Testis (tissue), 3 donors: Measurements from ENCODE around the gene IGSF6. TPM values are rescaled to one million over a fixed set of nuclear protein-coding genes. Genes with fewer than 3 reads are reported as not detected.
A peak's percentile ranks its signal among the peaks of the same experiment; 100 is the strongest.
"Not testable (repeated sequence)": the region's sequence is repeated elsewhere in the genome, so short reads cannot be mapped to it uniquely, and the experiment has no call there.

Experiments used
- DNase-seq: peaks from one replicate; pipeline ENCODE4 v3.0.0-alpha.2; 2019
- H3K27ac ChIP-seq, 2 donors: fragments of 200-600 bp; sonication (generic); one replicate each; pipeline ENCODE4 v1.5.1; 2019
- H3K27me3 ChIP-seq: fragments of 200-600 bp; sonication (generic); one replicate; pipeline ENCODE4 v1.5.1; 2019
- H3K36me3 ChIP-seq: fragments of 200-600 bp; sonication (generic); one replicate; pipeline ENCODE4 v1.5.1; 2017; ENCODE audit warnings: low read depth; ENCODE audit errors: missing control alignments
- H3K4me1 ChIP-seq: fragments of 200-600 bp; sonication (generic); one replicate; pipeline ENCODE4 v1.5.1; 2019
- H3K4me3 ChIP-seq, 2 donors: fragments of 200-600 bp; sonication (generic); one replicate each; pipeline ENCODE4 v1.5.1; 2017 to 2019
- H3K9me3 ChIP-seq: fragments of 200-600 bp; sonication (generic); one replicate; pipeline ENCODE4 v1.5.1; 2017
- POLR2A ChIP-seq: fragments of 450-650 bp; IDR thresholded peaks from one replicate; pipeline ENCODE4 v1.6.1; 2017; ENCODE audit warnings: antibody characterized with exemption, mild to moderate bottlenecking, moderate library complexity
- WGBS, 2 donors: methylation state at CpG; one replicate each; pipeline ENCODE4 v1.1.5; 2018; 5-methylcytosine and 5-hydroxymethylcytosine counted together
- intact Hi-C: fragments of 100-400 bp; cut with DNase I; formaldehyde crosslinking; loops from one replicate; pipeline ENCODE4 v1.15.1; 2023; ENCODE audit warnings: low total_unique reads
- polyA plus RNA-seq: library from polyadenylated mRNA; stranded (reverse); fragments of 350-450 nt; fragmentation: Illumina TruSeq; extraction: RNeasy Lipid Tissue Mini Kit (QIAGEN cat#74804); gene quantifications from one replicate; pipeline ENCODE4 v1.2.3, GENCODE V29; 2014; ENCODE audit warnings: low read depth, low replicate concordance; ENCODE audit not compliant: insufficient read depth
- total RNA-seq, 2 donors: library from RNA; depleted of rRNA; stranded (reverse); fragments of >200 nt; gene quantifications; one replicate each; pipeline ENCODE4 v1.2.3, GENCODE V29; 2016
- TF ChIP-seq, protein P1 (sequence below), 3 experiments: fragments of 450-650 bp in 2 of 3; fragments of 200-600 bp in 1 of 3; sonication (generic) in 1 of 3; IDR thresholded peaks; one replicate each; pipeline ENCODE4 v1.5.1; 2016 to 2019; ENCODE audit warnings: antibody characterized with exemption in 3 of 3, mild to moderate bottlenecking in 2 of 3, moderate library complexity in 1 of 3

Gene IGSF6
- total and polyA plus RNA-seq, 3 donors from 2014 or later = 0.81 to 1.4 TPM; not detected in 1

DNA sequence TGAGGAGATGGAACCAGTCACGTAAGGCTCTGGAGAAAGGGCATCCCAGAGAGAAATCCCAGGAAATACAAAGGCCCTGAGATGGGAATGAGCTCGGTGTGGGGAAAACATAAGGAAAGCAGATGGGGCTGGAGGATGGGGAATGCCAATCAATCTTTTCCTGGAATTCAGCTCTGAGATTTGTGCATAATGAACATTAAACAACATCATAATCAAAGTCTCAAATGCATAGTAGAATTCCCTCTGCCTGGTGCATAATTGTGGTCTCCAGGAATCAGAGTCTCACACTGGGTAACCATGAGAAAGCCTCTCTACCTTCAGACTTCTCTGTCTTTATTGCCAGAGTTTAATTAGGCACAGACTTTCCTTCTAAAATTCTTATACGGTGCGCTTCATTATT lies 42.2 kb upstream of the IGSF6 start:
- H3K4me1 ChIP-seq = no peaks in the 10 kb centered on the region
- H3K9me3 ChIP-seq = no peaks in the 10 kb centered on the region
- intact Hi-C loops = no loop called here
- H3K36me3 ChIP-seq = no peaks in the 10 kb centered on the region
- 89 to 90% methylated on average over 4 of the region's 4 CpGs for WGBS, 2 donors
- TF ChIP-seq, protein P1, sequence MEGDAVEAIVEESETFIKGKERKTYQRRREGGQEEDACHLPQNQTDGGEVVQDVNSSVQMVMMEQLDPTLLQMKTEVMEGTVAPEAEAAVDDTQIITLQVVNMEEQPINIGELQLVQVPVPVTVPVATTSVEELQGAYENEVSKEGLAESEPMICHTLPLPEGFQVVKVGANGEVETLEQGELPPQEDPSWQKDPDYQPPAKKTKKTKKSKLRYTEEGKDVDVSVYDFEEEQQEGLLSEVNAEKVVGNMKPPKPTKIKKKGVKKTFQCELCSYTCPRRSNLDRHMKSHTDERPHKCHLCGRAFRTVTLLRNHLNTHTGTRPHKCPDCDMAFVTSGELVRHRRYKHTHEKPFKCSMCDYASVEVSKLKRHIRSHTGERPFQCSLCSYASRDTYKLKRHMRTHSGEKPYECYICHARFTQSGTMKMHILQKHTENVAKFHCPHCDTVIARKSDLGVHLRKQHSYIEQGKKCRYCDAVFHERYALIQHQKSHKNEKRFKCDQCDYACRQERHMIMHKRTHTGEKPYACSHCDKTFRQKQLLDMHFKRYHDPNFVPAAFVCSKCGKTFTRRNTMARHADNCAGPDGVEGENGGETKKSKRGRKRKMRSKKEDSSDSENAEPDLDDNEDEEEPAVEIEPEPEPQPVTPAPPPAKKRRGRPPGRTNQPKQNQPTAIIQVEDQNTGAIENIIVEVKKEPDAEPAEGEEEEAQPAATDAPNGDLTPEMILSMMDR (IDR thresholded peaks at IDR 0.05) = no peak
- TF ChIP-seq POLR2A = no peak
- DNase-seq = no peak
- H3K4me3 ChIP-seq = no peak overlapping the region
- H3K27ac ChIP-seq = no peak overlapping the region
- no peaks in the 10 kb centered on the region for H3K27me3 ChIP-seq

DNA sequence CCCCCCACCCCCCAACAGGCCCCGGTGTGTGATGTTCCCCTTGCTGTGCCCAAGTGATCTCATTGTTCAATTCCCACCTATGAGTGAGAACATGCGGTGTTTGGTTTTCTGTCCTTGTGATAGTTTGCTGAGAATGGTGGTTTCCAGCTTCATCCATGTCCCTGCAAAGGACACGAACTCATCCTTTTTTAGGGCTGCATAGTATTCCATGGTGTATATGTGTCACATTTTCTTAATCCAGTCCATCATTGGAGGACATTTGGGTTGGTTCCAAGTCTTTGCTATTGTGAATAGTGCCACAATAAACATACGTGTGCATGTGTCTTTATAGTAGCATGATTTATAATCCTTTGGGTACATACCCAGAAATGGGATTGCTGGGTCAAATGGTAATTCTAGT lies 38.6 kb upstream of the IGSF6 start:
- H3K27ac ChIP-seq, H3K27me3 ChIP-seq, intact Hi-C loops, H3K36me3 ChIP-seq, H3K9me3 ChIP-seq, DNase-seq, H3K4me3 ChIP-seq, H3K4me1 ChIP-seq: not testable (repeated sequence)
- 86 to 93% methylated on average over 4 of the region's 4 CpGs for WGBS, 2 donors

DNA sequence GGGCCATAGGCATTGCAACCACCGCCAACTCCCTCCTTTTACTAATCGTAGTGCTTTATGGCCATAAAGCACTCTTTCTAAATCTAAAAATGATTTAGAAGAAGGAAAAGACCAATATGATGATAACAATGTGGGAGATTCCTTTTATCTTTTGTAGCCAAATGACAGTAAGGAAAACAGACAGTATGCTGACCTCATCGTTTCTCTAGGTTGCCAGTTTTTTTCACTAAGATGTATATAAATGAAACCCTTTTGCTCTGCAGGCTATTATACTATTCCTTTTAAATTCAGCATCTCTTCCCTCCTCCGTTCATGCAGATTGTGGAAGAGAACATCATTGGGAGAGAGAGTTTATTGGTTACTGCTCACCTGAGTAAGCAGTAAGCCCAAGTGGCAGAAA lies 36.7 kb upstream of the IGSF6 start:
- Histone ChIP-seq H3K4me3 (no peak overlapping the region), H3K4me1 (no peaks in the 10 kb centered on the region), H3K27ac (no peak overlapping the region), H3K9me3 (no peaks in the 10 kb centered on the region), H3K27me3 (no peaks in the 10 kb centered on the region), H3K36me3 (no peaks in the 10 kb centered on the region)
- TF ChIP-seq POLR2A = no peak
- TF ChIP-seq, protein P1 (IDR thresholded peaks at IDR 0.05) = no peak
- DNase-seq = no peak
- intact Hi-C loops = no loop called here
- 69 to 72% methylated on average over 4 of the region's 4 CpGs for WGBS, 2 donors

DNA sequence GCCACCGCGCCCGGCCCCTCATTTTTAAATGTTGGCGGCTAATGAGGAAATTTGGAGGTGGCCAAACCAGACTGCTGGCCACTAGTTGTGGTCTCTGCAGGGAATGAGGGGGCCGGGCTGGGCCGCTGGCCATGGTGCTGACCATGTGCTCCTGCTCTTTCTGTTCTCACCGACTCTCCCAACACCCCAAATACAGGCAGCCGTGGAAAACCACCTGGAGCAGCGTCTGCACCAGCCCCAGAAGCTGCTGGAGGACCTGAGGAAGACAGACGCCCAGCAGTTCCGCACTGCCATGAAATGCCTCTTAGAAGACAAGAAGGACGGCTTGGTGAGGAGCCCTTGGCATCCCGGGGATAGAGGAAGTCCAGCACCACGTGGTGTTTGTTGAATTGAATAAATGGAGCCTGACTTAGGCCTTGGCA lies 32.6 kb upstream of the IGSF6 start:
- Histone ChIP-seq H3K4me3 (no peak overlapping the region), H3K4me1 (no peaks in the 10 kb centered on the region)
- WGBS, 2 donors = 20 to 40% methylated on average over 5 to 14 of the region's 14 CpGs

DNA sequence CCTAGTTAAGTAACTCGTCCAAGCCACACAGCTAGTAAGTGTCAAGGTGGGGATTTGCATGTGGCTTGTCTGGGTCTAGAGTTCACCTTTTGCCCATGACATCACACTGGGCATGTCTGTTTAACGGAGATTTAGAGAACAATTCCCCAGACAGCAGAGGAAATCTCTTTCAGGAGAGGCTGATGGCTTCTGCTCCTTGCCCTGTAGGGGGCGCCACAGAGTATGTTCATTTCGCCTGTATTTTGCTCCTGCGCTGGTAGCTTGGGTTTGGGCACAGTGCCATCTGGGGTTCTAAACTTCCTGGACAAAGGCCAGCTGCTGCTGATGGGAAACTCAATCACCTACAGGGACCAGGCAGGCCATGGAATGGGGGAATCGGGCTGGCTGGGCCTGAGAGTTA lies 31.8 kb upstream of the IGSF6 start:
- peak; percentile 42 for DNase-seq
- H3K4me3 ChIP-seq = no peak overlapping the region
- TF ChIP-seq, protein P1 (IDR thresholded peaks at IDR 0.05) = peak in 1 of 3 experiments; percentile 59
- no peak for TF ChIP-seq POLR2A
- no peaks in the 10 kb centered on the region for H3K4me1 ChIP-seq
- no peaks in the 10 kb centered on the region for H3K36me3 ChIP-seq
- no peak overlapping the region for H3K27ac ChIP-seq
- no peaks in the 10 kb centered on the region for H3K9me3 ChIP-seq
- WGBS, 2 donors = 23% methylated on average over 6 of the region's 6 CpGs
- intact Hi-C loops = no loop called here
- no peaks in the 10 kb centered on the region for H3K27me3 ChIP-seq

More for the DNA sequence above, 32.6 kb upstream of the IGSF6 start:
- no peak for DNase-seq
- TF ChIP-seq, protein P1 (IDR thresholded peaks at IDR 0.05) = no peak
- TF ChIP-seq POLR2A = no peak
- Histone ChIP-seq H3K27me3 (no peaks in the 10 kb centered on the region), H3K27ac (no peak overlapping the region), H3K36me3 (no peaks in the 10 kb centered on the region), H3K9me3 (no peaks in the 10 kb centered on the region)
- intact Hi-C loops = no loop called here
